Esophagus squamous epithelium (tissue), 4 donors: Measurements from ENCODE around the gene ZFP36.

Source experiments
- POLR2A ChIP-seq, 4 donors: fragments of 450-650 bp; IDR thresholded peaks; one replicate each; pipeline ENCODE4 v1.6.1; 2017; ENCODE audit warnings: antibody characterized with exemption in 4 of 4, mild to moderate bottlenecking in 4 of 4, moderate library complexity in 3 of 4
- TF ChIP-seq, protein P1 (sequence below), 6 experiments: fragments of 450-650 bp in 4 of 6; fragments of 200-600 bp in 2 of 6; sonication (generic) in 2 of 6; IDR thresholded peaks; one replicate each; pipeline ENCODE4 v1.5.1; 2016 to 2019; ENCODE audit warnings: antibody characterized with exemption in 6 of 6, mild to moderate bottlenecking in 4 of 6, moderate library complexity in 4 of 6

DNA sequence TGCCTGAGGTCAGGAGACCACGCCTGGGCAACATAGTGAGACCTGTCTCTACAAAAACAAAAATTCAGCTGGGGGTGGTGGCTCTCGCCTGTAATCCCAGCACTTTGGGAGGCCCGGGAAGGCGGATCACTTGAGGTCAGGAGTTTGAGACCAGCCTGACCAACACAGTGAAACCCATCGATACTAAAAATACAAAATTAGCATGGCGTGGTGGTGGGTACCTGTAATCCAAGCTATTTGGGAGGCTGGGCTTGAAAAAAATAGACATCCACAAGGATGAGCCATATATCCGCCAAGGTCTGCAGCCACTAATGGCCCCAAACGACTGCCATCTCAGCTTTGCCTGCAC, 26.0 kb downstream of the ZFP36 start:
- TF ChIP-seq, protein P1, sequence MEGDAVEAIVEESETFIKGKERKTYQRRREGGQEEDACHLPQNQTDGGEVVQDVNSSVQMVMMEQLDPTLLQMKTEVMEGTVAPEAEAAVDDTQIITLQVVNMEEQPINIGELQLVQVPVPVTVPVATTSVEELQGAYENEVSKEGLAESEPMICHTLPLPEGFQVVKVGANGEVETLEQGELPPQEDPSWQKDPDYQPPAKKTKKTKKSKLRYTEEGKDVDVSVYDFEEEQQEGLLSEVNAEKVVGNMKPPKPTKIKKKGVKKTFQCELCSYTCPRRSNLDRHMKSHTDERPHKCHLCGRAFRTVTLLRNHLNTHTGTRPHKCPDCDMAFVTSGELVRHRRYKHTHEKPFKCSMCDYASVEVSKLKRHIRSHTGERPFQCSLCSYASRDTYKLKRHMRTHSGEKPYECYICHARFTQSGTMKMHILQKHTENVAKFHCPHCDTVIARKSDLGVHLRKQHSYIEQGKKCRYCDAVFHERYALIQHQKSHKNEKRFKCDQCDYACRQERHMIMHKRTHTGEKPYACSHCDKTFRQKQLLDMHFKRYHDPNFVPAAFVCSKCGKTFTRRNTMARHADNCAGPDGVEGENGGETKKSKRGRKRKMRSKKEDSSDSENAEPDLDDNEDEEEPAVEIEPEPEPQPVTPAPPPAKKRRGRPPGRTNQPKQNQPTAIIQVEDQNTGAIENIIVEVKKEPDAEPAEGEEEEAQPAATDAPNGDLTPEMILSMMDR (IDR thresholded peaks at IDR 0.05): no peak
- TF ChIP-seq POLR2A (IDR thresholded peaks at IDR 0.05): no peak
